ENCODE data around the gene TLE4. TPM values are rescaled to one million over a fixed set of nuclear protein-coding genes. Genes with fewer than 3 reads are reported as not detected.

TLE4 gene
- total RNA-seq, 1 donor from 2014 or later, result 55.6 TPM

GRCh38 chr9:79572608-79573411 lies 1.0 kb downstream of the TLE4 start:
- H3K36me3 Mint-ChIP-seq (ENCODE audit: insufficient read depth), result peaks cover 10% of the 10 kb centered on the region
- peaks cover 29% of the 10 kb centered on the region for H3K4me1 Mint-ChIP-seq (ENCODE audit: low read depth)
- DNase-seq (ENCODE audit: low spot score, unreplicated experiment), result peak; percentile 57
- H3K4me3 Mint-ChIP-seq (ENCODE audit: low read depth), result peak overlapping the region; percentile 87
- no peak for TF ChIP-seq CTCF (IDR thresholded peaks at IDR 0.05; ENCODE audit: unreplicated experiment)
- H3K9me3 Mint-ChIP-seq (ENCODE audit: low read depth), result no peaks in the 10 kb centered on the region
- peak overlapping the region; percentile 64 for H3K27ac Mint-ChIP-seq
- peaks cover 35% of the 10 kb centered on the region for H3K27me3 Mint-ChIP-seq

- Mint-ChIP-seq H3K9me3 (ENCODE audit: low read depth) (no peaks in the 10 kb centered on the region), H3K36me3 (ENCODE audit: insufficient read depth) (peaks cover 13% of the 10 kb centered on the region), H3K4me3 (ENCODE audit: low read depth) (peak overlapping the region; percentile 87), H3K27me3 (peaks cover 37% of the 10 kb centered on the region), H3K4me1 (ENCODE audit: low read depth) (peaks cover 35% of the 10 kb centered on the region), H3K27ac (peak overlapping the region; percentile 97)
- TF ChIP-seq CTCF (IDR thresholded peaks at IDR 0.05; ENCODE audit: unreplicated experiment), result no peak
- DNase-seq (ENCODE audit: low spot score, unreplicated experiment), result peak; percentile 22
Measured at GRCh38 chr9:79573412-79573923, 1.7 kb downstream of the TLE4 start.

GRCh38 chr9:79574136-79574535 lies 2.4 kb downstream of the TLE4 start:
- Mint-ChIP-seq H3K4me1 (ENCODE audit: low read depth) (peaks cover 37% of the 10 kb centered on the region), H3K27me3 (peaks cover 34% of the 10 kb centered on the region), H3K27ac (peak overlapping the region; percentile 97), H3K4me3 (ENCODE audit: low read depth) (peak overlapping the region; percentile 87), H3K36me3 (ENCODE audit: insufficient read depth) (peaks cover 13% of the 10 kb centered on the region), H3K9me3 (ENCODE audit: low read depth) (no peaks in the 10 kb centered on the region)
- TF ChIP-seq CTCF (IDR thresholded peaks at IDR 0.05; ENCODE audit: unreplicated experiment), result no peak
- no peak for DNase-seq (ENCODE audit: low spot score, unreplicated experiment)

- Mint-ChIP-seq H3K9me3 (ENCODE audit: low read depth) (no peaks in the 10 kb centered on the region), H3K4me3 (ENCODE audit: low read depth) (peak overlapping the region; percentile 87), H3K36me3 (ENCODE audit: insufficient read depth) (peaks cover 13% of the 10 kb centered on the region), H3K27me3 (peaks cover 33% of the 10 kb centered on the region), H3K27ac (no peak overlapping the region), H3K4me1 (ENCODE audit: low read depth) (peaks cover 41% of the 10 kb centered on the region)
- no peak for DNase-seq (ENCODE audit: low spot score, unreplicated experiment)
- no peak for TF ChIP-seq CTCF (IDR thresholded peaks at IDR 0.05; ENCODE audit: unreplicated experiment)
Measured at GRCh38 chr9:79574781-79575180, 3.0 kb downstream of the TLE4 start.

- Mint-ChIP-seq H3K27me3 (peaks cover 25% of the 10 kb centered on the region), H3K9me3 (ENCODE audit: low read depth) (no peaks in the 10 kb centered on the region), H3K36me3 (ENCODE audit: insufficient read depth) (peaks cover 13% of the 10 kb centered on the region), H3K4me1 (ENCODE audit: low read depth) (peaks cover 47% of the 10 kb centered on the region), H3K4me3 (ENCODE audit: low read depth) (peak overlapping the region; percentile 11), H3K27ac (no peak overlapping the region)
- TF ChIP-seq CTCF (IDR thresholded peaks at IDR 0.05; ENCODE audit: unreplicated experiment), result no peak
- no peak for DNase-seq (ENCODE audit: low spot score, unreplicated experiment)
Measured at GRCh38 chr9:79575547-79575946, 3.8 kb downstream of the TLE4 start.
